Gastrocnemius medialis (tissue), 4 donors: Measurements from ENCODE around the gene LAMA2. TPM values are rescaled to one million over a fixed set of nuclear protein-coding genes. Genes with fewer than 3 reads are reported as not detected.

Source experiments
- ATAC-seq, 2 donors: fragments of 150-250 bp; one replicate each; pipeline ENCODE4 v1.9.1; 2016
- DNase-seq, 2 donors: peaks; one replicate each; pipeline ENCODE4 v3.0.0-alpha.2; 2019
- H3K27ac ChIP-seq, 4 donors: fragments of 200-600 bp; sonication (generic); 1 replicate in 1 of 4; 2 replicates in 3 of 4; pipeline ENCODE4 v1.5.1; 2016 to 2018; ENCODE audit warnings: mild to moderate bottlenecking in 2 of 4, moderate library complexity in 1 of 4
- H3K27me3 ChIP-seq, 3 donors: fragments of 200-600 bp; sonication (generic) in 2 of 3; 1 replicate in 1 of 3; 2 replicates in 2 of 3; pipeline versions ENCODE4 v1.5.1 to v1.6.0; 2016 to 2019; ENCODE audit warnings: mild to moderate bottlenecking in 1 of 3, moderate library complexity in 1 of 3
- H3K36me3 ChIP-seq, 2 donors: fragments of 200-600 bp; sonication (generic) in 1 of 2; one replicate each; pipeline ENCODE4 v1.5.1; 2017 to 2018
- H3K4me1 ChIP-seq, 2 donors: fragments of 200-600 bp; sonication (generic) in 1 of 2; one replicate each; pipeline ENCODE4 v1.5.1; 2016 to 2017; ENCODE audit warnings: mild to moderate bottlenecking in 2 of 2
- H3K4me3 ChIP-seq, 4 donors: fragments of 200-600 bp; sonication (generic) in 3 of 4; 1 replicate in 1 of 4; 2 replicates in 3 of 4; pipeline ENCODE4 v1.5.1; 2016 to 2019; ENCODE audit warnings: mild to moderate bottlenecking in 2 of 4
- H3K9me3 ChIP-seq, 3 donors: fragments of 200-600 bp; sonication (generic) in 2 of 3; 1 replicate in 1 of 3; 2 replicates in 2 of 3; pipeline ENCODE4 v1.5.1; 2016 to 2019
- POLR2A ChIP-seq, 2 donors: fragments of 450-650 bp; IDR thresholded peaks; one replicate each; pipeline ENCODE4 v1.6.1; 2017; ENCODE audit warnings: antibody characterized with exemption in 2 of 2, mild to moderate bottlenecking in 2 of 2, moderate library complexity in 2 of 2
- in situ Hi-C, 4 donors: fragments of 200-750 bp; cut with MboI; loops; one replicate each; pipeline versions ENCODE4 v1.15.0 to v1.8.0; 2017; ENCODE audit warnings: low sequenced_read_pairs in 4 of 4
- intact Hi-C: fragments of 100-400 bp; cut with DNase I; formaldehyde crosslinking; loops from one replicate; pipeline ENCODE4 v1.15.1; 2023; ENCODE audit warnings: low total_unique reads
- total RNA-seq, 4 donors: library from RNA; depleted of rRNA; stranded (reverse); fragments of >200 nt; gene quantifications; one replicate each; pipeline versions ENCODE4 v1.1.0 to v1.2.3, GENCODE V29; 2016
- TF ChIP-seq, protein P1 (sequence below), 5 experiments: fragments of 450-650 bp in 3 of 5; fragments of 200-600 bp in 2 of 5; sonication (generic) in 2 of 5; IDR thresholded peaks in 4 of 5; conservative IDR thresholded peaks in 1 of 5; 1 replicate in 4 of 5; 2 replicates in 1 of 5; pipeline ENCODE4 v1.5.1; 2016 to 2019; ENCODE audit warnings: antibody characterized with exemption in 5 of 5, mild to moderate bottlenecking in 3 of 5, moderate library complexity in 3 of 5

Gene LAMA2, protein sequence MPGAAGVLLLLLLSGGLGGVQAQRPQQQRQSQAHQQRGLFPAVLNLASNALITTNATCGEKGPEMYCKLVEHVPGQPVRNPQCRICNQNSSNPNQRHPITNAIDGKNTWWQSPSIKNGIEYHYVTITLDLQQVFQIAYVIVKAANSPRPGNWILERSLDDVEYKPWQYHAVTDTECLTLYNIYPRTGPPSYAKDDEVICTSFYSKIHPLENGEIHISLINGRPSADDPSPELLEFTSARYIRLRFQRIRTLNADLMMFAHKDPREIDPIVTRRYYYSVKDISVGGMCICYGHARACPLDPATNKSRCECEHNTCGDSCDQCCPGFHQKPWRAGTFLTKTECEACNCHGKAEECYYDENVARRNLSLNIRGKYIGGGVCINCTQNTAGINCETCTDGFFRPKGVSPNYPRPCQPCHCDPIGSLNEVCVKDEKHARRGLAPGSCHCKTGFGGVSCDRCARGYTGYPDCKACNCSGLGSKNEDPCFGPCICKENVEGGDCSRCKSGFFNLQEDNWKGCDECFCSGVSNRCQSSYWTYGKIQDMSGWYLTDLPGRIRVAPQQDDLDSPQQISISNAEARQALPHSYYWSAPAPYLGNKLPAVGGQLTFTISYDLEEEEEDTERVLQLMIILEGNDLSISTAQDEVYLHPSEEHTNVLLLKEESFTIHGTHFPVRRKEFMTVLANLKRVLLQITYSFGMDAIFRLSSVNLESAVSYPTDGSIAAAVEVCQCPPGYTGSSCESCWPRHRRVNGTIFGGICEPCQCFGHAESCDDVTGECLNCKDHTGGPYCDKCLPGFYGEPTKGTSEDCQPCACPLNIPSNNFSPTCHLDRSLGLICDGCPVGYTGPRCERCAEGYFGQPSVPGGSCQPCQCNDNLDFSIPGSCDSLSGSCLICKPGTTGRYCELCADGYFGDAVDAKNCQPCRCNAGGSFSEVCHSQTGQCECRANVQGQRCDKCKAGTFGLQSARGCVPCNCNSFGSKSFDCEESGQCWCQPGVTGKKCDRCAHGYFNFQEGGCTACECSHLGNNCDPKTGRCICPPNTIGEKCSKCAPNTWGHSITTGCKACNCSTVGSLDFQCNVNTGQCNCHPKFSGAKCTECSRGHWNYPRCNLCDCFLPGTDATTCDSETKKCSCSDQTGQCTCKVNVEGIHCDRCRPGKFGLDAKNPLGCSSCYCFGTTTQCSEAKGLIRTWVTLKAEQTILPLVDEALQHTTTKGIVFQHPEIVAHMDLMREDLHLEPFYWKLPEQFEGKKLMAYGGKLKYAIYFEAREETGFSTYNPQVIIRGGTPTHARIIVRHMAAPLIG (N-terminal part only)
- 100 to 1,000 TPM in 1 of 4 donors, 10 to 100 TPM in 3; 52.9 to 113 (median 71.3) TPM for total RNA-seq

DNA sequence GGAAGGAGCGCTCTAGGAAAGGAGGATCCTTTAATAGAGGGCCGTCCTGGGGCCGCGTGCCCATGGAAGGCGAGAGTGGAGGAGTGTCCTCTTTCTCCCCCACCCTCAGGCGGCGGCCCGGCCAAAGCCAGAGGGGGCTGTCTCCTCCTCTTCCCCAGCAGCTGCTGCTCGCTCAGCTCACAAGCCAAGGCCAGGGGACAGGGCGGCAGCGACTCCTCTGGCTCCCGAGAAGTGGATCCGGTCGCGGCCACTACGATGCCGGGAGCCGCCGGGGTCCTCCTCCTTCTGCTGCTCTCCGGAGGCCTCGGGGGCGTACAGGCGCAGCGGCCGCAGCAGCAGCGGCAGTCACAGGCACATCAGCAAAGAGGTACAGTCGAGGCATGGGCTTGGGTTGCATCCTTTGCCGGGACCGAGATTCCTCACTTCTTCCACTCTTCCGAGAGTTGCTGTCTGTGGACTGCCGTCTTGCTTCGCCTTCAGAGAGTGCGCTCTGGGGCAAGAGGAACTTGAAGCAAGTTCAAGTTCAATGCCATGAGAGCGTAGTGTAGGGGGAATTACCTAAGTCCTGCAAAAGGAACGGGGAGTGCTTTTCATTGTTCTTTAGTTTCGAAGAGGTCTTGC, at the start of gene LAMA2:
Gene LAMA2 (plus strand): TSS at position 148 of the 621 bp plus-strand sequence. CDS start 108 bp downstream, at position 256.
- in situ Hi-C loops: no loop called here

DNA sequence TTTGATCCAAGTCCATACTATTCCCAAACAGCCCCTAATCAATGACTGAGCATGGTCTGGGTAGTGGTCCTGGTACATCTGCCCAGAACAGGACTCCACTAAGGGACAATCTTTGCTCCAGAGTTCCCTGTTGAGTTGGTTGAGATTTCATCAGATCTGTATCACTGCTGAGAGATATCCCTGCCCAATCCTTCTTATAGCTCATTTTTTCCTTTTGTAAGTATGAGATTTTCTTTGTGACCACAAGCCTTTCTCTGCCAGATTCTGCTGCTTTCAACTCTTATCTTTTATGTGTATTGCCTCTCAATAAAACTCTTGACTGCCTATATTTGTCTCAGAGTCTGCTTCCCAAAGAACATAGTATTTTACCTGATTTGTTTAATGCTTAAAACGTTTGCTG, 46.2 kb upstream of the LAMA2 start:
- H3K4me1 ChIP-seq: no peaks in the 10 kb centered on the region
- H3K36me3 ChIP-seq: no peaks in the 10 kb centered on the region
- intact Hi-C loops (no loop called here), in situ Hi-C loops (no loop called here)
- TF ChIP-seq POLR2A (IDR thresholded peaks at IDR 0.05): no peak
- TF ChIP-seq, protein P1, sequence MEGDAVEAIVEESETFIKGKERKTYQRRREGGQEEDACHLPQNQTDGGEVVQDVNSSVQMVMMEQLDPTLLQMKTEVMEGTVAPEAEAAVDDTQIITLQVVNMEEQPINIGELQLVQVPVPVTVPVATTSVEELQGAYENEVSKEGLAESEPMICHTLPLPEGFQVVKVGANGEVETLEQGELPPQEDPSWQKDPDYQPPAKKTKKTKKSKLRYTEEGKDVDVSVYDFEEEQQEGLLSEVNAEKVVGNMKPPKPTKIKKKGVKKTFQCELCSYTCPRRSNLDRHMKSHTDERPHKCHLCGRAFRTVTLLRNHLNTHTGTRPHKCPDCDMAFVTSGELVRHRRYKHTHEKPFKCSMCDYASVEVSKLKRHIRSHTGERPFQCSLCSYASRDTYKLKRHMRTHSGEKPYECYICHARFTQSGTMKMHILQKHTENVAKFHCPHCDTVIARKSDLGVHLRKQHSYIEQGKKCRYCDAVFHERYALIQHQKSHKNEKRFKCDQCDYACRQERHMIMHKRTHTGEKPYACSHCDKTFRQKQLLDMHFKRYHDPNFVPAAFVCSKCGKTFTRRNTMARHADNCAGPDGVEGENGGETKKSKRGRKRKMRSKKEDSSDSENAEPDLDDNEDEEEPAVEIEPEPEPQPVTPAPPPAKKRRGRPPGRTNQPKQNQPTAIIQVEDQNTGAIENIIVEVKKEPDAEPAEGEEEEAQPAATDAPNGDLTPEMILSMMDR (IDR thresholded peaks at IDR 0.05 in 4 of 5, conservative IDR thresholded peaks at IDR 0.05 in 1 of 5): no peak
- no peak overlapping the region for H3K4me3 ChIP-seq
- no peak overlapping the region for H3K27ac ChIP-seq
- DNase-seq: no peak
- no peaks in the 10 kb centered on the region for H3K27me3 ChIP-seq
- H3K9me3 ChIP-seq: no peaks in the 10 kb centered on the region
- ATAC-seq: no peak

More for the DNA sequence above, at the start of gene LAMA2:
- DNase-seq (peak; percentile 75 to 86), ATAC-seq (peak; percentile 89 to 93)
- Histone ChIP-seq H3K9me3 (no peaks in the 10 kb centered on the region), H3K27ac (peak within 1 kb of the TSS; percentile 76 to 85 (median 81)), H3K4me3 (peak within 1 kb of the TSS; percentile 66 to 83 (median 76)), H3K4me1 (peaks cover 7 to 8% of the 10 kb centered on the region in 2 donors), H3K27me3 (no peaks in the 10 kb centered on the region), H3K36me3 (no peaks in the 10 kb centered on the region)
- intact Hi-C loops: loop anchor here (1.0 to 10.0 kb wide), 3 partner anchors 158 to 369 kb away; no protein-coding TSS in a partner anchor
- peak; percentile 55 to 85 for TF ChIP-seq POLR2A (IDR thresholded peaks at IDR 0.05)
- TF ChIP-seq, protein P1 (IDR thresholded peaks at IDR 0.05 in 4 of 5, conservative IDR thresholded peaks at IDR 0.05 in 1 of 5): peak in 2 of 5 experiments; percentile 21 to 33

DNA sequence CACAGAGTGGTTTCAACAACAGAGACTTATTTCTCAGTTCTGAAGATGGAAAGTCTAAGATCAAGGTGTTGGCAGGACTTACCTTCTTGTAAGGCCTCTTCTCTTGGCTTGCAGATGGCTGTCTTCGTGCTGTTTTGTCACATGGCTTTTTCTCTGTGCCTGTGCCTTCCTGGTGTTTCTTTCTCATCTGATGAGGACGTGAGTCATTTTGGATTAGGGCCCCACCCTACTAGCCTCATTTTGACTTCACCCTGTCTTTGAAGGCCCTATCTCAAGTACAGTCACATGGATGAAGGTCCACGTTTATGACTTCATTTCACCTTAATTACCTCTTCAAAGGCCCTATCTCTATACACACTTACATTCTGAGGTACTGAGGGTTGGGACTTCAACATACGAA, 41.4 kb upstream of the LAMA2 start:
- Histone ChIP-seq H3K4me1 (no peaks in the 10 kb centered on the region), H3K4me3 (no peak overlapping the region), H3K36me3 (no peaks in the 10 kb centered on the region), H3K9me3 (no peaks in the 10 kb centered on the region), H3K27ac (no peak overlapping the region), H3K27me3 (no peaks in the 10 kb centered on the region)
- TF ChIP-seq, protein P1 (IDR thresholded peaks at IDR 0.05 in 4 of 5, conservative IDR thresholded peaks at IDR 0.05 in 1 of 5): no peak
- TF ChIP-seq POLR2A (IDR thresholded peaks at IDR 0.05): no peak
- DNase-seq: no peak
- intact Hi-C loops: no loop called here
- no peak for ATAC-seq
- in situ Hi-C loops: no loop called here

DNA sequence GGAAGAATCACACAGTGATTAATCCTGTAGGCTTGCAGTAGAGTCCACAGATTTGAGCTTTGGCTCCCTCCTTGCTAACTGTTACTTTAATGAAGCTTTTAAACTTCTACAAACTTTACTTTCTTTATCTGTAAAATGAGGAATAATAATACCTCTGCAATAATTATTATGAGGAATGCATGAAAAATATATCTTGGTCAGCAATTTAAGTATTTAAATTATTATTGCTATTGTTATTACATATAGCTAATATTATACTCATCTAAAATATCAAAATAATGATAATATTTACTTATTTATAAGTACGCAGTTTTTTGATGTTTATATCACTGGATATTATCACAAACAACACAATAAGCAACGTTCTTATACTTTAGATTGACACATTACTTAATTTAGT, 38.3 kb upstream of the LAMA2 start:
- H3K27me3 ChIP-seq: no peaks in the 10 kb centered on the region
- TF ChIP-seq, protein P1 (IDR thresholded peaks at IDR 0.05 in 4 of 5, conservative IDR thresholded peaks at IDR 0.05 in 1 of 5): no peak
- no peak for TF ChIP-seq POLR2A (IDR thresholded peaks at IDR 0.05)
- no peaks in the 10 kb centered on the region for H3K36me3 ChIP-seq
- H3K9me3 ChIP-seq: no peaks in the 10 kb centered on the region
- intact Hi-C loops: no loop called here
- H3K4me3 ChIP-seq: no peak overlapping the region
- no peak overlapping the region for H3K27ac ChIP-seq
- no peaks in the 10 kb centered on the region for H3K4me1 ChIP-seq
- in situ Hi-C loops: no loop called here
- DNase-seq (no peak), ATAC-seq (no peak)
